HG02840 (cell line): ENCODE measurements around the gene ZSWIM1.
A peak's percentile ranks its signal among the peaks of the same experiment; 100 is the strongest.
"Not testable (repeated sequence)": the region's sequence is repeated elsewhere in the genome, so short reads cannot be mapped to it uniquely, and the experiment has no call there.

Experiments used
- ATAC-seq: cut with Tn5 transposase; IDR thresholded peaks from one replicate; pipeline ENCODE4 v1.9.1; 2021; ENCODE audit warnings: mild to moderate bottlenecking, moderate library complexity, moderate number of reproducible peaks; ENCODE audit not compliant: unreplicated experiment, low FRiP score

Gene ZSWIM1

GRCh38 chr20:45853484-45853883, 27.5 kb upstream of the ZSWIM1 start:
- no peak for ATAC-seq

- peak; percentile 98 for ATAC-seq
Observed at GRCh38 chr20:45857114-45857881, 23.7 kb upstream of the ZSWIM1 start, which contains the start of the genes ACOT8 and ZSWIM3. Gene ACOT8 (minus strand): TSS chr20:45857392. CDS start chr20:45857315, 77 bp downstream. Gene ZSWIM3 (plus strand): TSS chr20:45857614. CDS start chr20:45857826, 212 bp downstream.

GRCh38 chr20:45857882-45858216, 23.2 kb upstream of the ZSWIM1 start:
- ATAC-seq, result peak; percentile 6

- no peak for ATAC-seq
Observed at GRCh38 chr20:45859916-45860315, 21.1 kb upstream of the ZSWIM1 start.

- no peak for ATAC-seq
Observed at GRCh38 chr20:45860560-45861220, 20.3 kb upstream of the ZSWIM1 start.

- no peak for ATAC-seq
Observed at GRCh38 chr20:45861221-45862075, 19.6 kb upstream of the ZSWIM1 start.

- no peak for ATAC-seq
Observed at GRCh38 chr20:45863543-45864470, 17.2 kb upstream of the ZSWIM1 start.

- ATAC-seq, result no peak
Observed at GRCh38 chr20:45866454-45866853, 14.6 kb upstream of the ZSWIM1 start.

- ATAC-seq, result no peak
Observed at GRCh38 chr20:45867136-45867818, 13.8 kb upstream of the ZSWIM1 start.

GRCh38 chr20:45867819-45868176, 13.2 kb upstream of the ZSWIM1 start:
- ATAC-seq, result no peak

GRCh38 chr20:45872626-45873025, 8.4 kb upstream of the ZSWIM1 start:
- ATAC-seq, result no peak

GRCh38 chr20:45873409-45874103, 7.5 kb upstream of the ZSWIM1 start:
- no peak for ATAC-seq

GRCh38 chr20:45874104-45874481, 6.9 kb upstream of the ZSWIM1 start:
- not testable (repeated sequence) for ATAC-seq

GRCh38 chr20:45874576-45874975, 6.5 kb upstream of the ZSWIM1 start:
- ATAC-seq, result no peak

GRCh38 chr20:45878076-45878761, 2.8 kb upstream of the ZSWIM1 start:
- no peak for ATAC-seq

- no peak for ATAC-seq
Observed at GRCh38 chr20:45882469-45883099, 1.6 kb downstream of the ZSWIM1 start.

- no peak for ATAC-seq
Observed at GRCh38 chr20:45883100-45883469, 2.1 kb downstream of the ZSWIM1 start.
